ENCODE results near the gene ZNF146.

The ZNF146 gene

GRCh38 chr19:36236946-36237310 is 22.0 kb downstream of the ZNF146 start:
- H3K4me3 ChIP-seq (ENCODE audit: low read length), result no peak overlapping the region
- TF ChIP-seq, protein P1, sequence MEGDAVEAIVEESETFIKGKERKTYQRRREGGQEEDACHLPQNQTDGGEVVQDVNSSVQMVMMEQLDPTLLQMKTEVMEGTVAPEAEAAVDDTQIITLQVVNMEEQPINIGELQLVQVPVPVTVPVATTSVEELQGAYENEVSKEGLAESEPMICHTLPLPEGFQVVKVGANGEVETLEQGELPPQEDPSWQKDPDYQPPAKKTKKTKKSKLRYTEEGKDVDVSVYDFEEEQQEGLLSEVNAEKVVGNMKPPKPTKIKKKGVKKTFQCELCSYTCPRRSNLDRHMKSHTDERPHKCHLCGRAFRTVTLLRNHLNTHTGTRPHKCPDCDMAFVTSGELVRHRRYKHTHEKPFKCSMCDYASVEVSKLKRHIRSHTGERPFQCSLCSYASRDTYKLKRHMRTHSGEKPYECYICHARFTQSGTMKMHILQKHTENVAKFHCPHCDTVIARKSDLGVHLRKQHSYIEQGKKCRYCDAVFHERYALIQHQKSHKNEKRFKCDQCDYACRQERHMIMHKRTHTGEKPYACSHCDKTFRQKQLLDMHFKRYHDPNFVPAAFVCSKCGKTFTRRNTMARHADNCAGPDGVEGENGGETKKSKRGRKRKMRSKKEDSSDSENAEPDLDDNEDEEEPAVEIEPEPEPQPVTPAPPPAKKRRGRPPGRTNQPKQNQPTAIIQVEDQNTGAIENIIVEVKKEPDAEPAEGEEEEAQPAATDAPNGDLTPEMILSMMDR (conservative IDR thresholded peaks at IDR 0.05; ENCODE audit: low read length), result no peak
- no peak for DNase-seq (ENCODE audit: low read depth)

DNA sequence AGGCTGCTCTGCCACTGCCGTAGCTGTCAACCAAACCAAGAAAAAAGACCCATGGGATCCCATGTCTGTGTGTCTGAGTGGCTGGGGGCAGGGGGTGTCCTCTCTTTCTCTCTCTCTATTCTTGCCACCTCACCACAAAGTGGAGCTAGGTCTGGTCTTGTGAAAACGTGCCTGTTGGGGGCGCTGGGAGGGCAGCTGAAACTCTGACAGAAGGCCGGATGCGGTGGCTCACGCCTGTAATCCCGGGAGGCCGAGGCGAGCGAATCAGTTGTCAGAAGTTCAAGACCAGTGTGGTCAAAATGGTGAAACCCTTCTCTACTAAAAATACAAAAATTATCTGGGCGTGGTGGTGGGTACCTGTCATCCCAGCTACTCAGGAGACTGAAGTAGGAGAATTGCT is 29.2 kb downstream of the ZNF146 start:
- H3K4me3 ChIP-seq (ENCODE audit: low read length), result no peak overlapping the region
- DNase-seq (ENCODE audit: low read depth), result no peak
- TF ChIP-seq, protein P1 (conservative IDR thresholded peaks at IDR 0.05; ENCODE audit: low read length), result no peak

- DNase-seq (ENCODE audit: low read depth), result no peak
- TF ChIP-seq, protein P1 (conservative IDR thresholded peaks at IDR 0.05; ENCODE audit: low read length), result no peak
- peak overlapping the region; percentile 39 for H3K4me3 ChIP-seq (ENCODE audit: low read length)
Measured at GRCh38 chr19:36245210-36246005, 30.5 kb downstream of the ZNF146 start.

GRCh38 chr19:36246006-36246481 is 31.1 kb downstream of the ZNF146 start:
- peak overlapping the region; percentile 3; the same call in 1 of the 2 replicates for H3K4me3 ChIP-seq (ENCODE audit: low read length)
- TF ChIP-seq, protein P1 (conservative IDR thresholded peaks at IDR 0.05; ENCODE audit: low read length), result no peak
- DNase-seq (ENCODE audit: low read depth), result peak; percentile 27

- TF ChIP-seq, protein P1 (conservative IDR thresholded peaks at IDR 0.05; ENCODE audit: low read length), result no peak
- DNase-seq (ENCODE audit: low read depth), result no peak
- no peak overlapping the region for H3K4me3 ChIP-seq (ENCODE audit: low read length)
Measured at GRCh38 chr19:36252047-36252446, 37.1 kb downstream of the ZNF146 start.

GRCh38 chr19:36254848-36255247 is 39.9 kb downstream of the ZNF146 start:
- TF ChIP-seq, protein P1 (conservative IDR thresholded peaks at IDR 0.05; ENCODE audit: low read length), result no peak
- H3K4me3 ChIP-seq (ENCODE audit: low read length), result no peak overlapping the region

DNA sequence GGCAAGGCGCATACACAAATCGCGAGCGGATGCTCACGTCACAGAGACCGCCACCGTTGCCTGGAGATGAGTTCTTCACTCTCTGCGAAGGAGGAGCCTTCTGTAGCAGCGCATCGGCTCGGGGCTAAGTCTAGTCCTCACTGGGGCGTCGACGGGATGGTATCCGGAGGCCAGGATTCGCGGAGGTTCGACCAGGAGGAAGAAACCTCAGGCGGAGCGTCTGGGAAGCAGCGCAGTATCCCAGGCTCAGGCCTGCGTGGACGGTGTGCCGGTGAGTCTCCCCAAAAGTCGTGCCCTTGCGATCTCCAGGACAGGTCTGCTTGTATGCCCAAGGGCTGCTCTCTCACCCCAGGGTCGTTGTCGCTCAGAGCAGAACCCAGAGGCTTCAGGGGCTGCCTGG is 40.4 kb downstream of the ZNF146 start:
- no peak for DNase-seq (ENCODE audit: low read depth)
- no peak overlapping the region for H3K4me3 ChIP-seq (ENCODE audit: low read length)
- TF ChIP-seq, protein P1 (conservative IDR thresholded peaks at IDR 0.05; ENCODE audit: low read length), result no peak

More at GRCh38 chr19:36254848-36255247, 39.9 kb downstream of the ZNF146 start:
- no peak for DNase-seq (ENCODE audit: low read depth)
